Ovary (tissue), 3 donors: Measurements from ENCODE around the gene MRPL33.

ENCODE experiments used
- CTCF ChIP-seq, 3 donors: fragments of 450-650 bp in 2 of 3; fragments of 200-600 bp in 1 of 3; IDR thresholded peaks; one replicate each; pipeline versions ENCODE4 v1.5.1 to v1.8.0; 2016 to 2022; ENCODE audit warnings: antibody characterized with exemption in 3 of 3, mild to moderate bottlenecking in 1 of 3
- EP300 ChIP-seq: sonication (generic); formaldehyde crosslinking; IDR thresholded peaks from one replicate; pipeline ENCODE4 v1.6.1; 2017; ENCODE audit warnings: antibody characterized with exemption
- POLR2A ChIP-seq: fragments of 450-650 bp; IDR thresholded peaks from one replicate; pipeline ENCODE4 v1.6.1; 2017; ENCODE audit warnings: antibody characterized with exemption, mild to moderate bottlenecking, moderate library complexity
- donor health status: DM: no; HTN: no; CAD: no.

GRCh38 chr2:27799646-27800010 lies 28.1 kb downstream of the MRPL33 start:
- TF ChIP-seq CTCF (IDR thresholded peaks at IDR 0.05) (no peak), EP300 (no peak), POLR2A (no peak)
